ENCODE measurements around the gene RNF168.
"Not testable (repeated sequence)": the region's sequence is repeated elsewhere in the genome, so short reads cannot be mapped to it uniquely, and the experiment has no call there.

RNF168 gene, protein sequence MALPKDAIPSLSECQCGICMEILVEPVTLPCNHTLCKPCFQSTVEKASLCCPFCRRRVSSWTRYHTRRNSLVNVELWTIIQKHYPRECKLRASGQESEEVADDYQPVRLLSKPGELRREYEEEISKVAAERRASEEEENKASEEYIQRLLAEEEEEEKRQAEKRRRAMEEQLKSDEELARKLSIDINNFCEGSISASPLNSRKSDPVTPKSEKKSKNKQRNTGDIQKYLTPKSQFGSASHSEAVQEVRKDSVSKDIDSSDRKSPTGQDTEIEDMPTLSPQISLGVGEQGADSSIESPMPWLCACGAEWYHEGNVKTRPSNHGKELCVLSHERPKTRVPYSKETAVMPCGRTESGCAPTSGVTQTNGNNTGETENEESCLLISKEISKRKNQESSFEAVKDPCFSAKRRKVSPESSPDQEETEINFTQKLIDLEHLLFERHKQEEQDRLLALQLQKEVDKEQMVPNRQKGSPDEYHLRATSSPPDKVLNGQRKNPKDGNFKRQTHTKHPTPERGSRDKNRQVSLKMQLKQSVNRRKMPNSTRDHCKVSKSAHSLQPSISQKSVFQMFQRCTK

DNA sequence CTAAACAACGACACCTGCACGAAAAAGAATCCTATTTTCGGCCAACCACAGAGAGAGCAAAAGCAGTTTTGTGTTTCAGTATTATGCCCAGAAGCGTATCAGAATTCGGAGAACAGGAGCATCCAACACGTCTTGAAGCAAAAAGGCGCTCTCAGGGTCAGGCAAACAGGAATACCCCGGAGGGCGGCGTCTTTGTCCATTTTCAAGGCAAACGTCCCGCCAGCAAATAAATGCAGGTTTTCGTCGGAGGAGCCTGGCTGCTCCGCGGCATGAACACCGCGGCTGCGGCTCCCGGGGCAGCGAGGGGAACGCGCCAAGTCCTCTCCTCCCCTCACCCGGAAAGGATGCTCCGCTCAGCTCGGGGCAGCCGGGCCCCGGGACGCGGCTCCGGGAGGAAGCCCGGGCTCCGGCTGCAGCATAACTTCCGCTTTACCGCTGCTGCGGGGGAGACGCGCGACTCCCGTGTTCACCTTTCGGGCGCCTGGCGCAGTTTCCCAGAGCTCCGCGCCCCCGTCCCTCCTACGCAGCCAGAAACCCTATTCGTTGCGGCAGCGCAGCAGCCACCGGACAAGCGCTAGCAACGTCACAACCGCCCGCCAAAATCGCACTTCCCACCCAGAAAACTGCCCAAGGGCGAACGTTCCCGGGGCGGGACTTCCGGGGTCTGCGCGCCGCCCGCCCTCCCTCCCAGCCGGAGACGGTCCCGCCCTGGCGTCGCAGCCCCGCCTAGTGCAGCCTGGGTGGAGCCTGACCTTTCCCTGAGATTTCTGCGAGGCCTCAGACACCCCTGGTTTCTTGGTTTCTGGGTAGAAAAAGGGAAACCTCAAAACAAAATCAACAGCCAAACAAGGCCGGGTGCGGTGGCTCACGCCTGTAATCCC, at the start of gene RNF168:
TSS of gene RNF168 (minus strand) at position 573 of the 881 bp plus-strand sequence. CDS start 595 bp downstream, outside the sequence.
- DNase-seq: peak; percentile 96

DNA sequence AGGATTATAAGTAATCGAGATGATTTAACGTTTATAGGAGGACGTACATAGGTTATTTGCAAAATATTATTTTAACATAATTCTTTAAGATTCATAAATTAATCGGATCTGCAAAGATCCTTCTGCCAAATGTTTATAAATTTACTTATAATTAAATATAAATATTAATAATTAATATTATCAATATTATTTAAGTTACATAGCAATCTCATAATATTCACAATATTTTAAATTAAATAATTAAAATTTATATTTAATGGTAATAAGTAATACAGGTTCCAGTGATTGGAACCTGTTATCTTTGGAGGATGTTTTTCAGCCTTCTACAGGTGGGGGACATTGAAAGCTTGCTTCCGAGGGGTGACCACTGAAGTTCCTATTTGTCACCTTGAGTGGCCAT, 48.7 kb upstream of the RNF168 start:
- DNase-seq: no peak

DNA sequence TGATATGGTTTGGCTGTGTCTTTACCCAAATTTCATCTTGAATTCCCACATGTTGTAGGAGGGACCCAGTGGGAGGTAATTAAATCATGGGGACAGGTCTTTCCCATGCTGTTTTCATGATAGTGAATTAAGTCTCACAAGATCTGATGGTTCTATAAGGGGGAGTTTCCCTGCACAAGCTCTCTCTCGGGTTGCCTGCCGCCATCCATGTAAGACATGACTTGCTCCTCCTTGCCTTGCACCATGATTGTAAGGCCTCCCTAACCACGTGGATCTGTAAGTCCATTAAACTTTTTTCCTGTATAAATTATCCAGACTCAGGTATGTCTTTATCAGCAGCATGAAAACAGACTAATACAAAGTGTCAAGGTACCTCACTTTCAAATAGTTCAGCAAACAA, 46.6 kb upstream of the RNF168 start:
- DNase-seq: not testable (repeated sequence)

DNA sequence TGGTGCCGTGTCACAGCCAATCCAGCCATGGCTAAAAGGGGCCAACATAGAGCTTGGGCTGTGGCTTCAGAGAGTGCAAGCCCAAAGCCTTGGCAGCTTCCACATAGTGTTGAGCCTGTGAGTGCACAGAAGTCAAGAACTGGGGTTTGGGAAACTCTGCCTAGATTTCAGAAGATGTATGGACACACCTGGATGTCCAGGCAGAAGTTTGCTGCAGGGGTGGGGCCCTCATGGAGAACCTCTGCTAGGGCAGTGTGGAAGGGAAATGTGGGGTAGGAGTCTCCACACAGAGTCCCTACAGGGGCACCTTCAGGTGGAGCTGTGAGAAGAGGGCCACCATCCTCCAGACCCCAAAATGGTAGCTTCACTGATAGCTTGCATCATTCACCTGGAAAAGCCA, 45.7 kb upstream of the RNF168 start:
- DNase-seq: not testable (repeated sequence)

DNA sequence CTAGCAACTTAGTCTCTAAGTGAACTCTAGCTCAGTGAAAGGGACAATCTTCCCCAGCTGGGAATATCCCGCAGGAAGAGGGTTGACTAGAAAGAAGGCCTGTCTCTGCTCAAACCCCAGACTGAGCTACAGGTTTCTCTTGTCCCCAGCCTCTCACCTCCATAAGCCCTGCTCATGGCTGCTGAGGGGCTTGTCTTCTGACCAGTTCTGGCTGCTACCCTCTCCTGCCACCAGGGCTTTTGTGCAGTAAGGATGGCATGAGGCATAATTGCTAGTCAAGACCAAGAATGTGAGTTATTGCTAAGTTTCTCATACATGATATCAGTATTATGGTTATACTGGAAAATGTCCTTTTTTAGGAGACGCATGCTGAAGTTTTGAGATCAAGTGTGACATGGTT, 43.5 kb upstream of the RNF168 start:
- DNase-seq: no peak

DNA sequence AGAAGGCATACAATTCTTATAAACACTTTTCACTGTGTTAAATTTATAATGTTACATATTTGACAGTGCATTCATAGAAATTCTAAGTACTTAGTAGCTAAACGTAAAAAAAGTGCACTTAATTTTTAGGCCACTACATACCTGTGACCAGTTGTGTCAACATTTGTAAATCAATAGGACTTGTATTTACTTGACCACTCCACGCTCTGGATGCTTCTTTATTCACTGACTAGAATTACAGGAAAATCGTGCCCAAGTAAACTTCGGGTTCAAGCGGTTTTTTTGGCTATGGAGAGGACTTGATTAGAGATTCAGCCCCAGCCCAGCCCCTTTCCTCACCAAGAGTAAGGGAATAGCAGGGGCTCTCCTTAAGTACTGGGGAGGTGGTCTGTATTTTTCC, 43.0 kb upstream of the RNF168 start:
- DNase-seq: no peak

DNA sequence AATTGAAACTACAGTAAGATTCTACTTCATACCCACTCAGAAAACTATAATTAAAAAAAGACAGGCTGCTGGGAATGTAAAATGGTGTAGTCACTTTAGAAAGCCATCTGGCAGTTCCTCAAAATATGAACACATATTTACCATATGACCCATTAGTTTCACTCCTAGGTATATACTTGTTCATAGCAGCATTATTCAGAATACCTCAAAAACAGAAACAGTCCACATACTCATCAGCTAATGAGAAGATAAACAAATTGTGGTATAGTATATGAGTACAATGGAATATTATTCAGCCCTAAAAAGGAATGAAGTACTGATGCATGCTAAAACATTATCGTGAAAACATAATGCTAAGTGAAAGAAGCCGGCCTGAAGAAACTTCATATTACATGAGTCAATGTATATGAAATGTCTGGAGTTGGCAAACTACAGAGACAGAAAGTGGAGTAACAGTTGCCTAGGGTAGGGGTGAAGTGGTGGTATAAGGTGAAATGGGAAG, 41.0 kb upstream of the RNF168 start:
- no peak for DNase-seq

DNA sequence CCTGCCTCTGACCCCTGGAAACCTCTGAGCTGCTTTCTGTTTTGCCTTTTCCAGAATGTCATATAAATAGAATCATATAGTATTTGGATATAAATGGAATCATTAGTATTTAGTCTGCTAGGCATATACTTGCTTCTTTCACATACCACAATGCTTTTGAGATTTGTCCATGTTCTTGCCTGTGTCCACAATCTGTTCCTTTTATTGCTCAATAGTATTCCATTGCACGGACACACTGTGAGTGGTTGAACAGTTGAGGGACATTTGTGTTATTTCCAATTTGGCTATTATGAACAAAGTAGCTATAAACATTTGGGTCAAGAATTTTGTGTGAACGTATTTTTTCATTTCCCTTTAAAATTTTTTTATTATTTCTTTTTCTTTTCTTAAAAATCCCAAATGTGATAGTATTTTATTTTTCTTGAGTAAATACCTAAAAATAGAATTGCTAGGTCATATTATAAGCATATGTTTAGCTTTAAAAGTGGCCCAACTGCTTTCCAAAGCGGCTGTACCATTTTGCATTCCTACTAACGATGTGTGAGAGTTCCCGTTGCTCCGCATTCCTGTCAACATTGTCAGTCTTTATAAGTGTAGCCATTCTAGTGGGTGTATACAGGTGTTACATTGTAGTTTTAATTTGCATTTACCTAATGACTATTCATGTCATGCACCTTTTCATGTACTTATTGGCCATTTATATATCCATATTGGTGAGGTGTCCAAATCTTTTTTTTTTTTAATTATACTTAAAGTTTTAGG, 38.3 kb upstream of the RNF168 start:
- no peak for DNase-seq

DNA sequence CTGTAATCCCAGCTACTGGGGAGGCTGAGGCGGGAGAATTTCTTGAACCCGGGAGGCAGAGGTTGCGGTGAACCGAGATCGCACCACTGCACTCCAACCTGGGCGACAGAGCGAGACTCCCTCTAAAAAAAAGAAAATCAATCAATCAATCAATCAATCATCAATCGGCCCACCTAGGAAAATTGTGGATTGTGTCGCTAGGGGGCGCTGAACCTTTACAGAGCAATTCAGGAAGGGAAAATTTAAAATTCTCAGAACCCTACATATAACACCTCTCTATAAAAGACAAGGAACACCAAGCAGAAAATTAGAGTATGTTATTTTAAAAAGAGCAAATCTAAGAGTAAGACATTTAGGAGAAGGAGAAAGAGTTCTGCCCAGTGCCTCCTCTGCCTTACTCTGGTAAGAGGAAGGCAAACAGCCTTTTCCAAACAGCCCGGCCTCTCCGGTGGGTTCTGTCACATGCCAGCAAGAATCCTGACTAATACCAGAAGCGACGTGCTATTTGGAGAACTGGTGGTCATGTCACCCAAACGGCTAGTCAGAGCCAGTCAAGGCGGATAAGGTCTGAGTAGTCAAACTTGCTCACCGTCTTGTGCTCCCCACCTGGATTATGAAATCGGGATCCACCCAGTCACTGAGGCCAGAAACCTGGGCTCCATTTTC, 33.9 kb upstream of the RNF168 start:
- peak; percentile 83 for DNase-seq

DNA sequence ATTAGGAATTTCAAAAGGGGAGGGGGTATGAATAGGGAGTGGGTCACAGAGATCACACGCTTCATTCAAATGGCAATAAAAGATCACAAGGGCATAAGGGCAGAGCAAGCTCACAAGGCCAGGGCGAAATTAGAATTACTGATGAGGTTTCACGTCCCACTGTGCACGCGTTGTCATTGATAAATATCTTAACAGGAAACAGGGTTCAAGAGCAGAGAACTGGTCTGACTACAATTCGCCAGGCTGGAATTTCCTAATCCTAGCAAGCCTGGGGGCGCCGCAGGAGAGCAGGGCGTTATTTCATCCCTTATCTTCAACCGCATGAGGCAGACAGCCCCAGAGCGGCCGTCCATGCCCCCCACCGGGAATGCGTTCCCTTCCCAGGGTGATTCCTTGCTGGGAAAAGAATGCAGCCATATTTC, 29.7 kb upstream of the RNF168 start:
- no peak for DNase-seq

DNA sequence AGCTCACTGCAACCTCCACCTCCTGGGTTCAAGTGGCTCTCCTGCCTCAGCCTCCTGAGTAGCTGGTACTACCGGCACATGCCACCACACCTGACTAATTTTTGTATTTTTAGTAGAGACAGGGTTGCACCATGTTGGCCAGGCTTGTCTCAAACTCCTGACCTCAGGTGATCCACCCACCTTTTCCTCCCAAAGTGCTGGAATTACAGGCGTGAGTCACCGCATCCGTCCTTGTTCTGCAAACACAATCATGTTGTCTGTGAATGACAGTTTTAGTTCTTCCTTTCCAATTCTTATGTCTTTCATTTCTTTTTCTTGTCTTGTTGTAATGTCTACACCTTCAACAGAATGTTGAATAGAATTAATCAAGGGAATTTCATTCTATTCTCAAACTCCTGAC, 27.9 kb upstream of the RNF168 start:
- DNase-seq: no peak

DNA sequence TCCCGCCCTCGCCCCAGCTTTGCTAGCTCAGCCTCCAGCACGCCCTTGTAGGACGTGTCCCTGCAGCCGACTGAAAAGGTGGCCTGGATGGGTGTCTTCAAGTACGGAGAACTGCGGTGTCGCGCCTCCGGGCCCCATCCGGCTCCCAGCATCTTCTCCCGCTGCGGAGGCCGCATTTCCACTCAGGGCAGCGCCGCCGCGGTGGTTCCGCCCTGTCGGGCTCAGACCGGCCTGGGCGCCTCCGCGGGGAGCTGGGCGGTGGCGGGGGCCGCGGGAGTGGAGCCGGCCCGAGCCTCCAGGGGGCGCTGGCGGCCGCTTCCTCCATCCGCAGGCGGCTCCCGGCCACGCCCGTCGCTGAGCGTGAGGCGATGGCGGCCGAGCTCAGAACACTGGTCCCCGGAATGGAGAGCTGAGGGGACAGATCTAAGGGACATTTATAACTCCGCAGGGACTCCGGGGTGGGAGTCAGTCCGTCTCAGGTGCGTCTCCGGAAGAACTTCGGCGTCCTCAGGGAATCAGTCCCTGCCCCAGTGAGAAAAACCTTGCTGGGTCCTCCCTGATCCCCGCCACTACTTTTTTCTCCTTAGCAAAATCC, 25.2 kb upstream of the RNF168 start:
- peak; percentile 89 for DNase-seq

DNA sequence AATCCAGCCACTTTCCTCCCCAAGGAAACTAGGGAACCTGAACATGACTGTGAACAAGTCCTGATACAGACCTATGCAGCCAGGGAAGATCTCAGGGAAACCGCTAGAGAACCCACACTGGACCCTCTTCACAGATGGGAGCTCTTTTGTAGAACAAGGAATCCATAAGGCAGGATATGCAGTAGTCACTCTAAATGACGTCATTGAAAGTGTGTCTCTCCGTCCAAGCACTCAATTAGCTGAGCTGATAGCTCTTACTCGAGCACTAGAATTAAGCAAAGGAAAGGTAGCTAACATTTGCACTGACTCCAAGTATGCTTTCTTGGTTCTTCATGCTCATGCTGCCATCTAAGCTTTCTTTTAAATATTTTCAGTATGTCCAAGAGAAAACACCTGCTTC, 21.6 kb upstream of the RNF168 start:
- DNase-seq: no peak

DNA sequence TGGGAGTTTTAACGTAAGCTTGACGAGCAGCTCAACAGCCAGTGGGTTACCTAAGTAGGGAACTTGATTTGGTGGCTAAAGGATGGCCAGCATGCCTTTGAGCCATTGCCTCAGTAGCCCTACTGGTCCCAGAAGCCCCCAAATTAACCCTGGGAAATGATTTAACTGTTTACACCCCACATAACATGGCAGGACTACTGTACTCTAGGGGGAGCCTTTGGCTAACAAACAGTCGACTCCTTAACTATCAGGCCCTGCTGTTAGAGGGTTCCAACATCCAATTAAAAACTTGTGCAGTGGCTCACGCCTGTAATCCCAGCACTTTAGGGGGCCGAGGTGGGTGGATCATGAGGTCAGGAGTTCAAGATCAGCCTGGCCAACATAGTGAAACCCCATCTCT, 21.0 kb upstream of the RNF168 start:
- DNase-seq: no peak

DNA sequence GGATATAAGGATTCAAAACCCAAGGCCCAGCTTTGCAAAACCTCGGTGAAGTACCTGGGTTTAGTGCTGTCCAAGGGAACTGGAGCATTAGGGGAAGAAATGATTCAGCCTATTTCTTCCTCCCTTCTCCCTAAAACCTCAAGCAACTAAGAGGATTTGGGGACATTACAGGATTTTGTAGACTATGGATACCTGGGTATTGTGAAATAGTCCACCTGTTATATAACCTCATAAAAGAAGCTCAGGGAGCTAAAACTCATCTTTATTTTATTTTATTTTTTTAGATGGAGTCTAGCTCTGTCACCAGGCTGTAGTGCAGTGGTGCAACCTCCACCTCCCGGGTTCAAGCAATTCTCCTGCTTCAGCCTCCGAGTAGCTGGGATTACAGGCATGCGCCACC, 20.3 kb upstream of the RNF168 start:
- no peak for DNase-seq

DNA sequence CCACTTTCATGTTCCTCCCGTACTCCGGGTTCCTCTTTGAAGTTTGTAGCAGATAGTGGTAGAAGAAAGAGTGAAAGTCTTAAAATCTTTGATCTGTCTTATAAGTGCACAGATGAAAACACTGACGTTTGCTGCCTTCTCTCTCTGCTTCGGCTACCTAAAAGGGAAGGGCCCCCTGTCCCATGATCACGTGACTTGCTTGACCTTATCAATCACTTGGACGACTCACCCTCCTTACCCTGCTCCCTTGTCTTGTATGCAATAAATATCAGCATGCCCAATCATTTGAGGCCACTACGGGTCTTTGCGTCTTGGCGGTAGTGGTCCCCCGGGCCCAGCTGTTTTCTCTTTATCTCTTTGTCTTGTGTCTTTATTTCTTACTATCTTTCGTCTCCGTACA, 17.7 kb upstream of the RNF168 start:
- DNase-seq: not testable (repeated sequence)

DNA sequence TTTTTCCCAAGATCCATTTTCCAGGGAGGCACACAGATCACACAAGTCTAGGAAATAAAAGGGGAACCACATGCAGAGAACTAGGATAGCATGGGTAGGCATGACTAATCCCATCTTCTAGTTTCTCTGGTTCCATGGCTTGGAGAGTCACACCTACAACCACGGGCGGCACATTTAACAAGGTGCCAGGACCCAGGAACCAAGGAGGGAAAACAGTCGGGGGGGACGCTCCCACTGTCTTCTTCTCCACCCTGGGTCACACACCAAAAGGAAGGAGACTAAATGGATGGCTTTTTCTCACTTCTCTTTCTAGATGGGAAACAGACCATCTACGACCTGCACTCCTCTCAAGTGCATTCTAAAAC, 16.1 kb upstream of the RNF168 start:
- peak; percentile 36 for DNase-seq

DNA sequence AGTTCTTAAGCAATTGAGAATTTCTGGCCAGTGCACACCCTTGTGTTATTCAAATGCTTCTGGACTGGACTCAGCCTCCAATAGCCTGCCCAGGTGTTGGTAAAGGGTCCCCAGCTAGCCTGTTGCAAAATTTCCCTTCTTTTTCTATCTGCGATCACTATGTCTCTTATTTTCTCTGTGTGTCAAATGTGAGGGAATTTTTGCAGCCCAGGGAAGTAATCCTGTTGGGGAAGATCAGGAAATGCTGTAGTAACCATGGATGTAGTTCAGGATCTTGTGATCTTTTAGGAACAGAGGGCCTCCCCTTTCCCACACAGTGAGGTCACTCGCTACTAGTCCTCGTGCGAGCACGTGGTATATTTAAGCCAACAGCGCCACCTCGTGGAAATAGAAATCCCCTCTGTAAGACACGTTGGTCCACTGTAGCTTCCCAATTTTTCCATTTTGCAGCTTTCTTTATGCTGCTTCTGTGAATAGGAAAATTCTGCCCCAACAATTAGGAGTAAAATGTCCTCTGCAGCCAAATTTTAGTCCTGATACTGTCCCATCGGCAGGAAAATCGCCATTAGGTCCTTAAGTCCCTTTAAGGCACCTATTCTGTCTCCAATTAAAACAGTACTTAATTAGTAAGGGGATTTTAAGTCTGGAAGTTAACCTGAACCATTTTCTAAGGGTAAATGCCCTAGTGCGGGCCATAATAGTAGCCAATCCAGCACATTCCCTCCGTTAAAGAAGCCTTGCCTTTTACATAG, 15.6 kb upstream of the RNF168 start:
- DNase-seq: peak; percentile 72

DNA sequence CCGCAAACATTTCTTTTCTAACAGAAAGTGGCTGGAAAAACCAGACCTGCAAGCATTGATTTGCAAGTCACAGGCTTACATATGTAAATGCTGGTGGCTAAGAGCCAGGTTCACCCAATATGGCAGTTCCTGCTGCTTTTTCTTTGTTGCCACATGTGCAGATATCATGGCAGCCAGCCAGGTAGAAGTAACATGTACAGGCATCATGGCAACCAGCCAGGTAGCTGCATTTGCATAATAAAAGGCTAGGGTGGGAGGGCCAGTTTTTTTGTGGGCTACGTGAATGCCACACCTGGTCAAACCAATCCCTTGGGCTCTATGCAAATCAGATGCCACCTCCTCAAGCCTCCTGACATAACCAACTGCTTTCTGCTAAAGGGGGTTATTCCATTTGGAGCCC, 14.4 kb upstream of the RNF168 start:
- DNase-seq: no peak

DNA sequence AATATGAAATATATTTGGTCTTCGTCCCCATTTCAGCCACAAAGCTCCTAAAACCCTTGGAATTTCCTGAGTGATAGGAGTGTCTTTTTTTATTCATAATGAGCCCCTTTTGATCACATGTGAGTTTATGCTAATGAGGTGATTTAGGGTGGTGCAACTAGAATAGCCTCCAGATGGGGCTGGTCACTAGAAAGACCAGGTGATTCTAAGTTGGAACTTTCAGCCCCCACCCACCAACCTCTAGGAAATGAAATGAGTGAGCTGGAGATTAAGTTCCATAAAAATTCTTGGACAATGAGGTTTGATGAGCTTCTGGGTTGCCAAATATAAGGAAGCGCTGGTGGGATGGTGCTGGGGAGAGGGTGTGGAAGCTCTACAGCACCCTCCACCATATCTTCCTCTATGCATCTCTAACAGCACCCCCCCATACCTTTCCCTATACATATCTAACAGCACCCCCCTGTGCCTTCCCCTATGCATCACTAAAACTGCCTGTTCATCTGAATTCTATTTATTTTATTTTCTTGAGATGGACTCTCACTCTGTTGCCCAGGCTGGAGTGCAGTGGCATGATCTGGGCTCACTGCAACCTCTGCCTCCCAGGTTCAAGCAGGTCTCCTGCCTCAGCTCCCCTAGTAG, 13.7 kb upstream of the RNF168 start:
- DNase-seq: no peak

Measured in CD4-positive, alpha-beta T cell treated with Interleukin-17A for 4 hours (primary cell).